Esophagus (tissue), 2 donors: ENCODE data around the gene TCL1B. TPM values are rescaled to one million over a fixed set of nuclear protein-coding genes. Genes with fewer than 3 reads are reported as not detected.

Source experiments
- H3K27ac ChIP-seq, 2 donors: one replicate each; pipeline ENCODE4 v1.5.1; 2013; ENCODE audit warnings: low read depth in 2 of 2, mild to moderate bottlenecking in 2 of 2, inconsistent platforms in 1 of 2, low read length in 1 of 2, moderate library complexity in 1 of 2
- H3K27me3 ChIP-seq, 2 donors: one replicate each; pipeline ENCODE4 v1.6.1; 2013; ENCODE audit warnings: low read length in 2 of 2, control low read depth in 1 of 2, mild to moderate bottlenecking in 1 of 2; ENCODE audit not compliant: insufficient read depth in 2 of 2, control insufficient read depth in 1 of 2
- H3K36me3 ChIP-seq, 2 donors: one replicate each; pipeline ENCODE4 v1.6.1; 2013; ENCODE audit warnings: low read length in 1 of 2; ENCODE audit not compliant: control insufficient read depth in 2 of 2, insufficient read depth in 2 of 2
- H3K4me1 ChIP-seq, 2 donors: one replicate each; pipeline ENCODE4 v1.6.1; 2013; ENCODE audit warnings: low read length in 1 of 2; ENCODE audit not compliant: control insufficient read depth in 2 of 2, insufficient read depth in 2 of 2
- H3K4me3 ChIP-seq, 2 donors: one replicate each; pipeline ENCODE4 v1.5.1; 2013; ENCODE audit warnings: low read length in 2 of 2, mild to moderate bottlenecking in 2 of 2, low read depth in 1 of 2, moderate library complexity in 1 of 2
- H3K9me3 ChIP-seq, 2 donors: one replicate each; pipeline ENCODE4 v1.6.1; 2013; ENCODE audit warnings: mild to moderate bottlenecking in 2 of 2, low read depth in 1 of 2, low read length in 1 of 2, moderate library complexity in 1 of 2; ENCODE audit not compliant: control insufficient read depth in 2 of 2, insufficient read depth in 1 of 2
- WGBS, 2 donors: extraction: QIAGEN DNeasy Blood & Tissue Kit; methylation state at CpG; one replicate each; pipeline ENCODE4 v1.1.7; 2013; 5-methylcytosine and 5-hydroxymethylcytosine counted together
- polyA plus RNA-seq, 2 donors: library from polyadenylated mRNA; stranded (reverse); fragments of 200-250 nt; gene quantifications; one replicate each; pipeline ENCODE4 v1.2.3, GENCODE V29; 2013
- donor health status: healthy with polysubstance abuse.
- donor health status: Bipolar disorder and iron deficiency.

The TCL1B gene
- polyA plus RNA-seq, 2 donors = not detected

GRCh38 chr14:95681153-95681552 lies 5.1 kb upstream of the TCL1B start:
- Histone ChIP-seq H3K27ac (no peak overlapping the region), H3K27me3 (peaks cover 0 to 2% of the 10 kb centered on the region in 2 donors), H3K4me1 (no peaks in the 10 kb centered on the region), H3K36me3 (no peaks in the 10 kb centered on the region), H3K4me3 (no peak overlapping the region), H3K9me3 (no peaks in the 10 kb centered on the region)
- WGBS, 2 donors = 74 to 79% methylated on average over 2 of the region's 2 CpGs

GRCh38 chr14:95683793-95684192 lies 2.4 kb upstream of the TCL1B start:
- Histone ChIP-seq H3K4me3 (no peak overlapping the region), H3K9me3 (no peaks in the 10 kb centered on the region), H3K27me3 (peaks cover 0 to 2% of the 10 kb centered on the region in 2 donors), H3K27ac (no peak overlapping the region), H3K4me1 (no peaks in the 10 kb centered on the region), H3K36me3 (no peaks in the 10 kb centered on the region)
- 51 to 58% methylated on average over 4 of the region's 4 CpGs for WGBS, 2 donors

GRCh38 chr14:95686935-95687334 lies 709 bp downstream of the TCL1B start:
- Histone ChIP-seq H3K27me3 (peaks cover 0 to 2% of the 10 kb centered on the region in 2 donors), H3K9me3 (no peaks in the 10 kb centered on the region), H3K4me3 (no peak overlapping the region), H3K27ac (no peak overlapping the region), H3K36me3 (no peaks in the 10 kb centered on the region), H3K4me1 (no peaks in the 10 kb centered on the region)
- WGBS, 2 donors = 43 to 51% methylated on average over 2 of the region's 2 CpGs

GRCh38 chr14:95689441-95689840 lies 3.2 kb downstream of the TCL1B start:
- Histone ChIP-seq H3K4me3 (no peak overlapping the region), H3K4me1 (no peaks in the 10 kb centered on the region), H3K27me3 (peaks cover 0 to 2% of the 10 kb centered on the region in 2 donors), H3K27ac (no peak overlapping the region), H3K9me3 (no peaks in the 10 kb centered on the region), H3K36me3 (no peaks in the 10 kb centered on the region)
- WGBS, 2 donors = 41 to 47% methylated on average over 5 of the region's 5 CpGs

GRCh38 chr14:95690815-95691214 lies 4.6 kb downstream of the TCL1B start:
- WGBS, 2 donors = 87 to 92% methylated on average over 10 of the region's 10 CpGs
- no peak overlapping the region for H3K4me3 ChIP-seq
- H3K27me3 ChIP-seq = no peaks in the 10 kb centered on the region
- H3K27ac ChIP-seq = no peak overlapping the region
- H3K4me1 ChIP-seq = no peaks in the 10 kb centered on the region
- no peaks in the 10 kb centered on the region for H3K36me3 ChIP-seq
- no peaks in the 10 kb centered on the region for H3K9me3 ChIP-seq

GRCh38 chr14:95691591-95691990 lies 5.4 kb downstream of the TCL1B start:
- Histone ChIP-seq H3K27ac (no peak overlapping the region), H3K4me1 (no peaks in the 10 kb centered on the region), H3K9me3 (no peaks in the 10 kb centered on the region), H3K4me3 (no peak overlapping the region), H3K27me3 (no peaks in the 10 kb centered on the region), H3K36me3 (no peaks in the 10 kb centered on the region)
- WGBS, 2 donors = 87 to 91% methylated on average over 9 to 10 of the region's 10 CpGs

- Histone ChIP-seq H3K27ac (no peak overlapping the region), H3K36me3 (no peaks in the 10 kb centered on the region), H3K4me1 (no peaks in the 10 kb centered on the region), H3K4me3 (no peak overlapping the region), H3K27me3 (no peaks in the 10 kb centered on the region), H3K9me3 (no peaks in the 10 kb centered on the region)
- WGBS, 2 donors = 91 to 92% methylated on average over 4 of the region's 4 CpGs
These were observed 5.9 kb downstream of the TCL1B start for GRCh38 chr14:95692109-95692508.

GRCh38 chr14:95695051-95695450 lies 8.8 kb downstream of the TCL1B start:
- Histone ChIP-seq H3K27me3 (no peaks in the 10 kb centered on the region), H3K9me3 (no peaks in the 10 kb centered on the region)
- 66 to 68% methylated on average over 5 of the region's 5 CpGs for WGBS, 2 donors

GRCh38 chr14:95695913-95696312 lies 9.7 kb downstream of the TCL1B start:
- Histone ChIP-seq H3K36me3 (no peaks in the 10 kb centered on the region), H3K27me3 (no peaks in the 10 kb centered on the region), H3K9me3 (no peaks in the 10 kb centered on the region), H3K27ac (no peak overlapping the region), H3K4me3 (no peak overlapping the region), H3K4me1 (no peaks in the 10 kb centered on the region)
- WGBS, 2 donors = 73 to 74% methylated on average over 5 of the region's 5 CpGs

More at GRCh38 chr14:95695051-95695450, 8.8 kb downstream of the TCL1B start:
- no peak overlapping the region for H3K4me3 ChIP-seq
- H3K27ac ChIP-seq = no peak overlapping the region
- no peaks in the 10 kb centered on the region for H3K4me1 ChIP-seq
- H3K36me3 ChIP-seq = no peaks in the 10 kb centered on the region

GRCh38 chr14:95696741-95697140 lies 10.5 kb downstream of the TCL1B start:
- no peak overlapping the region for H3K4me3 ChIP-seq
- no peaks in the 10 kb centered on the region for H3K36me3 ChIP-seq
- H3K27me3 ChIP-seq = no peaks in the 10 kb centered on the region
- H3K4me1 ChIP-seq = no peaks in the 10 kb centered on the region
- H3K27ac ChIP-seq = no peak overlapping the region
- H3K9me3 ChIP-seq = no peaks in the 10 kb centered on the region
- WGBS, 2 donors = 72 to 77% methylated on average over 15 of the region's 15 CpGs
